Measurements from ENCODE around the gene QSER1.
A peak's percentile ranks its signal among the peaks of the same experiment; 100 is the strongest.

QSER1 gene

GRCh38 chr11:32893343-32894148, 935 bp downstream of the QSER1 start:
- H3K4me1 ChIP-seq: no peaks in the 10 kb centered on the region
- no peaks in the 10 kb centered on the region for H3K27me3 ChIP-seq
- TF ChIP-seq CTCF (IDR thresholded peaks at IDR 0.05; ENCODE audit: low read depth, low read length): peak; percentile 32
- H3K4me3 ChIP-seq (ENCODE audit: low read depth, low read length): peak overlapping the region; percentile 75
- no peaks in the 10 kb centered on the region for H3K36me3 ChIP-seq
- DNase-seq: peak; percentile 67
- no peaks in the 10 kb centered on the region for H3K9me3 ChIP-seq

GRCh38 chr11:32894149-32894827, 1.7 kb downstream of the QSER1 start:
- no peaks in the 10 kb centered on the region for H3K27me3 ChIP-seq
- DNase-seq: peak; percentile 13
- H3K4me3 ChIP-seq (ENCODE audit: low read depth, low read length): peak overlapping the region; percentile 75
- TF ChIP-seq CTCF (IDR thresholded peaks at IDR 0.05; ENCODE audit: low read depth, low read length): no peak
- H3K4me1 ChIP-seq: no peaks in the 10 kb centered on the region
- no peaks in the 10 kb centered on the region for H3K9me3 ChIP-seq
- H3K36me3 ChIP-seq: no peaks in the 10 kb centered on the region

GRCh38 chr11:32894921-32895320, 2.3 kb downstream of the QSER1 start:
- Histone ChIP-seq H3K27me3 (no peaks in the 10 kb centered on the region), H3K36me3 (no peaks in the 10 kb centered on the region), H3K4me1 (no peaks in the 10 kb centered on the region), H3K9me3 (no peaks in the 10 kb centered on the region), H3K4me3 (ENCODE audit: low read depth, low read length) (peak overlapping the region; percentile 75)
- no peak for TF ChIP-seq CTCF (IDR thresholded peaks at IDR 0.05; ENCODE audit: low read depth, low read length)
- no peak for DNase-seq

- H3K4me3 ChIP-seq (ENCODE audit: low read depth, low read length): no peak overlapping the region
- TF ChIP-seq CTCF (IDR thresholded peaks at IDR 0.05; ENCODE audit: low read depth, low read length): no peak
- no peaks in the 10 kb centered on the region for H3K9me3 ChIP-seq
- no peaks in the 10 kb centered on the region for H3K36me3 ChIP-seq
- no peaks in the 10 kb centered on the region for H3K27me3 ChIP-seq
- H3K4me1 ChIP-seq: no peaks in the 10 kb centered on the region
- no peak for DNase-seq
Measured at GRCh38 chr11:32895471-32895870, 2.9 kb downstream of the QSER1 start.

GRCh38 chr11:32897103-32897502, 4.5 kb downstream of the QSER1 start:
- Histone ChIP-seq H3K9me3 (no peaks in the 10 kb centered on the region), H3K4me3 (ENCODE audit: low read depth, low read length) (no peak overlapping the region), H3K36me3 (no peaks in the 10 kb centered on the region), H3K27me3 (no peaks in the 10 kb centered on the region), H3K4me1 (no peaks in the 10 kb centered on the region)
- DNase-seq: no peak
- TF ChIP-seq CTCF (IDR thresholded peaks at IDR 0.05; ENCODE audit: low read depth, low read length): no peak

GRCh38 chr11:32899438-32899837, 6.8 kb downstream of the QSER1 start:
- Histone ChIP-seq H3K4me1 (no peaks in the 10 kb centered on the region), H3K9me3 (no peaks in the 10 kb centered on the region), H3K27me3 (no peaks in the 10 kb centered on the region), H3K4me3 (ENCODE audit: low read depth, low read length) (no peak overlapping the region), H3K36me3 (no peaks in the 10 kb centered on the region)
- no peak for TF ChIP-seq CTCF (IDR thresholded peaks at IDR 0.05; ENCODE audit: low read depth, low read length)
- no peak for DNase-seq
